Natural killer cell (primary cell): ENCODE data around the gene HSF2. TPM values are rescaled to one million over a fixed set of nuclear protein-coding genes. Genes with fewer than 3 reads are reported as not detected.

ENCODE experiments used
- ATAC-seq, 3 donors: fragments of 150-1000 bp in 2 of 3; fragments of 200-7000 bp in 1 of 3; cut with Tn5 transposase; 1 replicate in 1 of 3; 2 replicates in 2 of 3; pipeline ENCODE4 v1.10.0; 2021; ENCODE audit warnings: mild to moderate bottlenecking in 2 of 3, moderate library complexity in 2 of 3
- DNase-seq, 2 donors: peaks; one replicate each; pipeline versions ENCODE4 v3.0.0 to v3.0.0-alpha.2; 2013 to 2021; ENCODE audit warnings: mixed read lengths in 1 of 2
- H3K27ac ChIP-seq: one replicate; pipeline ENCODE4 v1.5.1; 2013; ENCODE audit warnings: mild to moderate bottlenecking, low read length
- H3K27me3 ChIP-seq: one replicate; pipeline ENCODE4 v1.6.1; 2013; ENCODE audit warnings: low read length; ENCODE audit not compliant: control insufficient read depth, insufficient read depth
- H3K36me3 ChIP-seq: one replicate; pipeline ENCODE4 v1.6.1; 2013; ENCODE audit warnings: low read length; ENCODE audit not compliant: control insufficient read depth, insufficient read depth
- H3K4me1 ChIP-seq: one replicate; pipeline ENCODE4 v1.6.1; 2013; ENCODE audit warnings: low read length; ENCODE audit not compliant: control insufficient read depth, insufficient read depth
- H3K4me3 ChIP-seq: one replicate; pipeline ENCODE4 v1.5.1; 2013; ENCODE audit warnings: low read length
- H3K9me3 ChIP-seq: one replicate; pipeline ENCODE4 v1.6.1; 2013; ENCODE audit warnings: low read length; ENCODE audit not compliant: control insufficient read depth, insufficient read depth
- H3K27ac Mint-ChIP-seq, 2 donors: one replicate each; pipeline ENCODE4 v1.8.0; 2022; ENCODE audit warnings: mild to moderate bottlenecking in 2 of 2, mixed read lengths in 2 of 2, moderate library complexity in 1 of 2
- H3K27me3 Mint-ChIP-seq, 2 donors: one replicate each; pipeline ENCODE4 v1.8.0; 2022; ENCODE audit warnings: low read depth in 2 of 2, mixed read lengths in 2 of 2
- H3K36me3 Mint-ChIP-seq: one replicate; pipeline ENCODE4 v1.8.0; 2022; ENCODE audit warnings: mixed read lengths
- H3K4me1 Mint-ChIP-seq, 2 donors: one replicate each; pipeline ENCODE4 v1.8.0; 2022; ENCODE audit warnings: mixed read lengths in 2 of 2
- H3K4me3 Mint-ChIP-seq: one replicate; pipeline ENCODE4 v1.8.0; 2022; ENCODE audit warnings: mild to moderate bottlenecking, moderate library complexity, mixed read lengths
- H3K9me3 Mint-ChIP-seq, 2 donors: one replicate each; pipeline ENCODE4 v1.8.0; 2022; ENCODE audit warnings: mixed read lengths in 2 of 2
- WGBS: methylation state at CpG from one replicate; pipeline ENCODE4 v1.1.7; 2013; ENCODE audit warnings: missing lambda C conversion rate; ENCODE audit not compliant: insufficient coverage; 5-methylcytosine and 5-hydroxymethylcytosine counted together
- intact Hi-C: fragments of 100-400 bp; cut with micrococcal nuclease; formaldehyde crosslinking; loops from one replicate; pipeline ENCODE4 v1.14.2; 2022
- total RNA-seq, 4 donors: library from RNA; stranded (reverse); fragments of 120-200 nt in 1 of 4; gene quantifications; one replicate each; pipeline versions ENCODE4 v1.2.3 to v1.2.4, GENCODE V29; 2013 to 2022
- TF ChIP-seq, protein P1 (sequence below): fragments of 200-600 bp; IDR thresholded peaks from one replicate; pipeline ENCODE4 v1.8.0; 2022; ENCODE audit warnings: antibody characterized with exemption

HSF2 gene
- total RNA-seq, 3 donors from 2014 or later (not counting 1 experiment from before 2014, with no cell fraction given) = 16.4 to 23.5 (median 21.1) TPM

DNA sequence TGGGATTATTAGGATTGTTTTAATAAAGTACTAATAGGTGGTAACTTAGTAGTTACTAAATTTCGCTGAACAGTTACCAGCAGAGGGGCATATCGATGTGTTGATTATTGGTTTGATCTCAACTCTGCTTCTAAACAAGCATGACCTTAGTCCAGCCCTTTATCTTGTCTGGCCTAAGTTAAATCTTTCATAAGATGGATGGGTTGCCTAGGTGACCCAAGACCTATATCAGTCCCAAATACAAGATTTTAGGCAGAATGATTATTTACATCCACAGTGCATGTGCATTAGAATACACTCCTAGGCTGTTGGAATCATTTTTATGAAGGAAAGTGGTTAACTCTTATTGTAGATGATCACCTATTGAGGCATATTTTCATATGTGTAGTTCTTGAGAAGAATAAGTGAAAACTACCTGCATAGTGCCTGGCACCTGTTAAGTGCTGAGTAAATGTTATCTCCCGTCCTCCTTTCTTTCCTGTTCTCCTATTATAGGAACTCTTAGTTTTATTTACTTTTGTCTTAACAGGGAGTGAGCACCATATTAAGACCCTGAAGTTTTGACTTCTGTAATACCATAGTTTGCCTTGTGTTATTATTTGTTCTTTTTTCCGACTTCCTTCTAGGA is 1.1 kb downstream of the HSF2 start:
- H3K27me3 Mint-ChIP-seq = peaks cover 0 to under 1% of the 10 kb centered on the region in 2 donors
- ATAC-seq (no peak), DNase-seq (no peak)
- peak overlapping the region; percentile 92 for H3K4me3 ChIP-seq
- H3K27ac ChIP-seq = no peak overlapping the region
- H3K27ac Mint-ChIP-seq = peak overlapping the region; percentile 80 to 93
- no peaks in the 10 kb centered on the region for H3K9me3 Mint-ChIP-seq
- H3K36me3 ChIP-seq = no peaks in the 10 kb centered on the region
- H3K4me3 Mint-ChIP-seq = peak overlapping the region; percentile 97
- TF ChIP-seq, protein P1, sequence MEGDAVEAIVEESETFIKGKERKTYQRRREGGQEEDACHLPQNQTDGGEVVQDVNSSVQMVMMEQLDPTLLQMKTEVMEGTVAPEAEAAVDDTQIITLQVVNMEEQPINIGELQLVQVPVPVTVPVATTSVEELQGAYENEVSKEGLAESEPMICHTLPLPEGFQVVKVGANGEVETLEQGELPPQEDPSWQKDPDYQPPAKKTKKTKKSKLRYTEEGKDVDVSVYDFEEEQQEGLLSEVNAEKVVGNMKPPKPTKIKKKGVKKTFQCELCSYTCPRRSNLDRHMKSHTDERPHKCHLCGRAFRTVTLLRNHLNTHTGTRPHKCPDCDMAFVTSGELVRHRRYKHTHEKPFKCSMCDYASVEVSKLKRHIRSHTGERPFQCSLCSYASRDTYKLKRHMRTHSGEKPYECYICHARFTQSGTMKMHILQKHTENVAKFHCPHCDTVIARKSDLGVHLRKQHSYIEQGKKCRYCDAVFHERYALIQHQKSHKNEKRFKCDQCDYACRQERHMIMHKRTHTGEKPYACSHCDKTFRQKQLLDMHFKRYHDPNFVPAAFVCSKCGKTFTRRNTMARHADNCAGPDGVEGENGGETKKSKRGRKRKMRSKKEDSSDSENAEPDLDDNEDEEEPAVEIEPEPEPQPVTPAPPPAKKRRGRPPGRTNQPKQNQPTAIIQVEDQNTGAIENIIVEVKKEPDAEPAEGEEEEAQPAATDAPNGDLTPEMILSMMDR = no peak
- H3K4me1 Mint-ChIP-seq = peaks cover 32 to 34% of the 10 kb centered on the region in 2 donors
- intact Hi-C loops = no loop called here
- peaks cover 6% of the 10 kb centered on the region for H3K4me1 ChIP-seq
- H3K27me3 ChIP-seq = no peaks in the 10 kb centered on the region
- WGBS = 79% methylated on average over 3 of the region's 4 CpGs
- H3K36me3 Mint-ChIP-seq = no peaks in the 10 kb centered on the region
- no peaks in the 10 kb centered on the region for H3K9me3 ChIP-seq

GRCh38 chr6:122401104-122401503 is 1.7 kb downstream of the HSF2 start:
- DNase-seq (no peak), ATAC-seq (no peak)
- no peak overlapping the region for H3K4me3 ChIP-seq
- H3K27me3 ChIP-seq = no peaks in the 10 kb centered on the region
- TF ChIP-seq, protein P1 = no peak
- Mint-ChIP-seq H3K4me3 (peak overlapping the region; percentile 97), H3K27ac (peak overlapping the region in 1 of 2 donors; percentile 93), H3K27me3 (no peaks in the 10 kb centered on the region), H3K4me1 (peaks cover 36 to 38% of the 10 kb centered on the region in 2 donors), H3K36me3 (no peaks in the 10 kb centered on the region), H3K9me3 (no peaks in the 10 kb centered on the region)
- H3K9me3 ChIP-seq = no peaks in the 10 kb centered on the region
- no peak overlapping the region for H3K27ac ChIP-seq
- H3K36me3 ChIP-seq = no peaks in the 10 kb centered on the region
- intact Hi-C loops = no loop called here
- peaks cover 6% of the 10 kb centered on the region for H3K4me1 ChIP-seq
- WGBS = 98% methylated on average over 4 of the region's 4 CpGs

GRCh38 chr6:122404444-122404843 is 5.0 kb downstream of the HSF2 start:
- 100% methylated on average over 1 of the region's 2 CpGs for WGBS
- Histone ChIP-seq H3K36me3 (no peaks in the 10 kb centered on the region), H3K4me1 (peaks cover 3% of the 10 kb centered on the region), H3K27ac (no peak overlapping the region), H3K27me3 (no peaks in the 10 kb centered on the region), H3K9me3 (no peaks in the 10 kb centered on the region), H3K4me3 (no peak overlapping the region)
- H3K36me3 Mint-ChIP-seq = no peaks in the 10 kb centered on the region
- TF ChIP-seq, protein P1 = no peak
- H3K27ac Mint-ChIP-seq = no peak overlapping the region
- peaks cover 58 to 66% of the 10 kb centered on the region in 2 donors for H3K4me1 Mint-ChIP-seq
- H3K9me3 Mint-ChIP-seq = no peaks in the 10 kb centered on the region
- intact Hi-C loops = no loop called here
- no peak overlapping the region for H3K4me3 Mint-ChIP-seq
- DNase-seq = no peak
- H3K27me3 Mint-ChIP-seq = no peaks in the 10 kb centered on the region
- ATAC-seq = no peak

DNA sequence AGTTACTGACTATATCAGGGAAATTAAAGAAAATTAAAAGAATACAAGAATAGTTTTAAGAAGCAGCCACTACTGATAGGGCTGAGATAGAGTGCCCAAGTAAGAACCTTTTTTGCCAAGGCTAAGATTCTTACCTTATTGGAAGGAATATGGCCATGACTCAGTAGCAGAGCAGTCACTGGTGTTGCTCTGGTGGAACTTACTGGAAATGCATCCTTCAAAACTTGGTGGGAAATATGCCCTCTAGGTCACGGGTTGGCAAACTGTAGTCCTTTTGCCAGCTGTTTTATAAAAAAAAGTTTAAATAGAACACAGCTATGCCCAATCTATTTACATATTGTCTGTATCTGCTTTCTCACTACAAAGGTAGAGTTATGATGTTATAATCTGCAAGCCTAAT is 6.0 kb downstream of the HSF2 start:
- no peaks in the 10 kb centered on the region for H3K36me3 ChIP-seq
- H3K27me3 ChIP-seq = no peaks in the 10 kb centered on the region
- Mint-ChIP-seq H3K4me3 (no peak overlapping the region), H3K27me3 (no peaks in the 10 kb centered on the region), H3K4me1 (peaks cover 52 to 66% of the 10 kb centered on the region in 2 donors), H3K27ac (no peak overlapping the region), H3K9me3 (no peaks in the 10 kb centered on the region), H3K36me3 (no peaks in the 10 kb centered on the region)
- DNase-seq = peak in 1 of 2 donors; percentile 24
- H3K4me3 ChIP-seq = no peak overlapping the region
- no peak for ATAC-seq
- H3K4me1 ChIP-seq = no peaks in the 10 kb centered on the region
- H3K9me3 ChIP-seq = no peaks in the 10 kb centered on the region
- 100% methylated on average over 1 of the region's 1 CpG for WGBS
- intact Hi-C loops = no loop called here
- TF ChIP-seq, protein P1 = no peak
- H3K27ac ChIP-seq = no peak overlapping the region
